HepG2 (cell line): ENCODE results near the gene MYL11. TPM values are rescaled to one million over a fixed set of nuclear protein-coding genes. Genes with fewer than 3 reads are reported as not detected.

Experiments
- ATAD3A ChIP-seq: sonication (generic); formaldehyde crosslinking; IDR thresholded peaks from 2 replicates; pipeline ENCODE4 v1.4.0; 2020; ENCODE audit warnings: missing genetic modification reagents
- CC2D1A ChIP-seq: sonication (generic); formaldehyde crosslinking; IDR thresholded peaks from 2 replicates; pipeline ENCODE4 v1.8.1; 2023; ENCODE audit warnings: mild to moderate bottlenecking, missing genetic modification reagents
- ELK4 ChIP-seq: sonication (generic); formaldehyde crosslinking; IDR thresholded peaks from 2 replicates; pipeline ENCODE4 v1.9.0; 2021; ENCODE audit warnings: missing genetic modification reagents, borderline replicate concordance
- HMG20A ChIP-seq: IDR thresholded peaks from 2 replicates; pipeline ENCODE4 v1.6.1; 2016; ENCODE audit warnings: borderline replicate concordance
- HMG20B ChIP-seq: conservative IDR thresholded peaks from 2 replicates; pipeline ENCODE4 v1.6.1; 2016; ENCODE audit warnings: missing genetic modification reagents, missing compliant biosample characterization
- ISL2 ChIP-seq: sonication (generic); formaldehyde crosslinking; IDR thresholded peaks from 2 replicates; pipeline ENCODE4 v1.5.0; 2020; ENCODE audit warnings: missing genetic modification reagents
- JDP2 ChIP-seq: sonication (generic); formaldehyde crosslinking; IDR thresholded peaks from 2 replicates; pipeline ENCODE4 v1.8.1; 2022; ENCODE audit warnings: missing genetic modification reagents, borderline replicate concordance
- MLLT10 ChIP-seq: sonication (generic); formaldehyde crosslinking; IDR thresholded peaks from 2 replicates; pipeline ENCODE4 v1.4.0; 2020; ENCODE audit warnings: missing genetic modification reagents
- MXI1 ChIP-seq: IDR thresholded peaks from 3 replicates; pipeline ENCODE4 v1.6.1; 2012; ENCODE audit warnings: low read depth, low read length, inconsistent platforms, borderline replicate concordance
- MZF1 ChIP-seq: sonication (generic); formaldehyde crosslinking; IDR thresholded peaks from 2 replicates; pipeline ENCODE4 v1.8.1; 2023; ENCODE audit warnings: mild to moderate bottlenecking, missing genetic modification reagents, borderline replicate concordance
- PAF1 ChIP-seq: IDR thresholded peaks from 2 replicates; pipeline ENCODE4 v1.6.1; 2016; ENCODE audit warnings: missing genetic modification reagents, missing compliant biosample characterization
- POGZ ChIP-seq: sonication (generic); formaldehyde crosslinking; IDR thresholded peaks from 2 replicates; pipeline ENCODE4 v1.4.0; 2020; ENCODE audit warnings: mild to moderate bottlenecking, missing genetic modification reagents
- TAF15 ChIP-seq: fragments of 200-400 bp; formaldehyde crosslinking; IDR thresholded peaks from one replicate; pipeline ENCODE4 v1.6.1; 2018; ENCODE audit warnings: mild to moderate bottlenecking, low read depth, low read length; ENCODE audit not compliant: poor library complexity, severe bottlenecking
- TARDBP ChIP-seq: sonication (generic); formaldehyde crosslinking; IDR thresholded peaks from 2 replicates; pipeline ENCODE4 v1.8.0; 2022; ENCODE audit warnings: mild to moderate bottlenecking, missing genetic modification reagents
- ZBTB38 ChIP-seq: sonication (generic); formaldehyde crosslinking; IDR thresholded peaks from 2 replicates; pipeline ENCODE4 v1.5.1; 2020; ENCODE audit warnings: mild to moderate bottlenecking, missing genetic modification reagents
- ZFP82 ChIP-seq: sonication (generic); formaldehyde crosslinking; IDR thresholded peaks from 2 replicates; pipeline ENCODE4 v1.5.1; 2020; ENCODE audit warnings: mild to moderate bottlenecking, missing genetic modification reagents, borderline replicate concordance
- ZNF780A ChIP-seq: sonication (generic); formaldehyde crosslinking; IDR thresholded peaks from 2 replicates; pipeline ENCODE4 v1.8.0; 2022; ENCODE audit warnings: mild to moderate bottlenecking, missing genetic modification reagents, moderate library complexity
- polyA plus RNA-seq, 8 experiments: library from polyadenylated mRNA; depleted of rRNA in 3 of 8; stranded (reverse) in 7 of 8; unstranded in 1 of 8; fragments of >200 nt; fragmentation: Illumina TruSeq in 4 of 8; extraction: Trizol in 4 of 8; gene quantifications; 2 replicates each; pipeline versions ENCODE4 v1.2.1 to v1.2.3, GENCODE V29; 2011 to 2016; ENCODE audit warnings: low read depth in 4 of 8, missing spikeins in 1 of 8, mixed read lengths in 1 of 8; ENCODE audit not compliant: insufficient read depth in 1 of 8
- total RNA-seq, 5 experiments: library from RNA; depleted of rRNA; stranded (reverse); fragments of >200 nt; fragmentation: Illumina TruSeq; extraction: Trizol; gene quantifications; 2 replicates each; pipeline ENCODE4 v1.2.3, GENCODE V29; 2016; ENCODE audit warnings: low read depth in 1 of 5
- TF ChIP-seq, protein P1 (sequence below): sonication (generic); formaldehyde crosslinking; IDR thresholded peaks from 2 replicates; pipeline ENCODE4 v1.8.0; 2023; ENCODE audit warnings: mild to moderate bottlenecking, missing genetic modification reagents
- TF ChIP-seq, protein P2 (sequence below): sonication (generic); formaldehyde crosslinking; IDR thresholded peaks from 2 replicates; pipeline ENCODE4 v1.5.0; 2020; ENCODE audit warnings: missing genetic modification reagents, mild to moderate bottlenecking, borderline replicate concordance
- TF ChIP-seq, protein P3 (sequence below): sonication (generic); formaldehyde crosslinking; IDR thresholded peaks from 2 replicates; pipeline ENCODE4 v1.4.0; 2020; ENCODE audit warnings: missing genetic modification reagents
- TF ChIP-seq, protein P4 (sequence below): sonication (generic); formaldehyde crosslinking; IDR thresholded peaks from 2 replicates; pipeline ENCODE4 v1.8.0; 2022; ENCODE audit warnings: mild to moderate bottlenecking, missing genetic modification reagents
- TF ChIP-seq, protein P5 (sequence below): sonication (generic); formaldehyde crosslinking; IDR thresholded peaks from 2 replicates; pipeline ENCODE4 v1.8.1; 2023; ENCODE audit warnings: mild to moderate bottlenecking, missing genetic modification reagents, borderline replicate concordance

The MYL11 gene
- total and polyA plus RNA-seq, 2 of the 13 experiments (the other 11 are each of a cell fraction or from before 2014, with no cell fraction given), result not detected

- TF ChIP-seq, protein P1, sequence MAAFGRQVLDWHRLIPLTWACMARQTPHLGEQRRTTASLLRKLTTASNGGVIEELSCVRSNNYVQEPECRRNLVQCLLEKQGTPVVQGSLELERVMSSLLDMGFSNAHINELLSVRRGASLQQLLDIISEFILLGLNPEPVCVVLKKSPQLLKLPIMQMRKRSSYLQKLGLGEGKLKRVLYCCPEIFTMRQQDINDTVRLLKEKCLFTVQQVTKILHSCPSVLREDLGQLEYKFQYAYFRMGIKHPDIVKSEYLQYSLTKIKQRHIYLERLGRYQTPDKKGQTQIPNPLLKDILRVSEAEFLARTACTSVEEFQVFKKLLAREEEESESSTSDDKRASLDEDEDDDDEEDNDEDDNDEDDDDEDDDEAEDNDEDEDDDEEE (CRISPR knock-in tag), result no peak
- TF ChIP-seq TARDBP (CRISPR knock-in tag) (no peak), ZNF780A (no peak), ZFP82 (CRISPR knock-in tag) (0 out of 2 replicates have a peak, but pooled peaks have one; percentile 17), TAF15 (no peak), ELK4 (no peak), PAF1 (CRISPR knock-in tag) (no peak), POGZ (no peak), ATAD3A (CRISPR knock-in tag) (no peak), ZBTB38 (CRISPR knock-in tag) (0 out of 2 replicates have a peak, but pooled peaks have one; percentile 20), JDP2 (CRISPR knock-in tag) (no peak), MLLT10 (CRISPR knock-in tag) (no peak), ISL2 (CRISPR knock-in tag) (no peak), HMG20B (CRISPR knock-in tag) (no peak), CC2D1A (CRISPR knock-in tag) (no peak), MZF1 (CRISPR knock-in tag) (no peak), HMG20A (no peak), MXI1 (no peak; the same call in 2 of the 3 replicates)
- TF ChIP-seq, protein P2, sequence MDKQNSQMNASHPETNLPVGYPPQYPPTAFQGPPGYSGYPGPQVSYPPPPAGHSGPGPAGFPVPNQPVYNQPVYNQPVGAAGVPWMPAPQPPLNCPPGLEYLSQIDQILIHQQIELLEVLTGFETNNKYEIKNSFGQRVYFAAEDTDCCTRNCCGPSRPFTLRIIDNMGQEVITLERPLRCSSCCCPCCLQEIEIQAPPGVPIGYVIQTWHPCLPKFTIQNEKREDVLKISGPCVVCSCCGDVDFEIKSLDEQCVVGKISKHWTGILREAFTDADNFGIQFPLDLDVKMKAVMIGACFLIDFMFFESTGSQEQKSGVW (CRISPR knock-in tag), result no peak
- TF ChIP-seq, protein P3, sequence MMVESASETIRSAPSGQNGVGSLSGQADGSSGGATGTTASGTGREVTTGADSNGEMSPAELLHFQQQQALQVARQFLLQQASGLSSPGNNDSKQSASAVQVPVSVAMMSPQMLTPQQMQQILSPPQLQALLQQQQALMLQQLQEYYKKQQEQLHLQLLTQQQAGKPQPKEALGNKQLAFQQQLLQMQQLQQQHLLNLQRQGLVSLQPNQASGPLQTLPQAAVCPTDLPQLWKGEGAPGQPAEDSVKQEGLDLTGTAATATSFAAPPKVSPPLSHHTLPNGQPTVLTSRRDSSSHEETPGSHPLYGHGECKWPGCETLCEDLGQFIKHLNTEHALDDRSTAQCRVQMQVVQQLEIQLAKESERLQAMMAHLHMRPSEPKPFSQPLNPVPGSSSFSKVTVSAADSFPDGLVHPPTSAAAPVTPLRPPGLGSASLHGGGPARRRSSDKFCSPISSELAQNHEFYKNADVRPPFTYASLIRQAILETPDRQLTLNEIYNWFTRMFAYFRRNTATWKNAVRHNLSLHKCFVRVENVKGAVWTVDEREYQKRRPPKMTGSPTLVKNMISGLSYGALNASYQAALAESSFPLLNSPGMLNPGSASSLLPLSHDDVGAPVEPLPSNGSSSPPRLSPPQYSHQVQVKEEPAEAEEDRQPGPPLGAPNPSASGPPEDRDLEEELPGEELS (CRISPR knock-in tag), result no peak
- TF ChIP-seq, protein P4, sequence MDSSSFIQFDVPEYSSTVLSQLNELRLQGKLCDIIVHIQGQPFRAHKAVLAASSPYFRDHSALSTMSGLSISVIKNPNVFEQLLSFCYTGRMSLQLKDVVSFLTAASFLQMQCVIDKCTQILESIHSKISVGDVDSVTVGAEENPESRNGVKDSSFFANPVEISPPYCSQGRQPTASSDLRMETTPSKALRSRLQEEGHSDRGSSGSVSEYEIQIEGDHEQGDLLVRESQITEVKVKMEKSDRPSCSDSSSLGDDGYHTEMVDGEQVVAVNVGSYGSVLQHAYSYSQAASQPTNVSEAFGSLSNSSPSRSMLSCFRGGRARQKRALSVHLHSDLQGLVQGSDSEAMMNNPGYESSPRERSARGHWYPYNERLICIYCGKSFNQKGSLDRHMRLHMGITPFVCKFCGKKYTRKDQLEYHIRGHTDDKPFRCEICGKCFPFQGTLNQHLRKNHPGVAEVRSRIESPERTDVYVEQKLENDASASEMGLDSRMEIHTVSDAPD (CRISPR knock-in tag), result no peak
- TF ChIP-seq, protein P5, sequence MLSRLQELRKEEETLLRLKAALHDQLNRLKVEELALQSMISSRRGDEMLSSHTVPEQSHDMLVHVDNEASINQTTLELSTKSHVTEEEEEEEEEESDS (CRISPR knock-in tag), result no peak
Measured at GRCh38 chr16:30377050-30377811, 2.6 kb downstream of the MYL11 start (continued).
